ENCODE measurements around the gene EFHC2.

GRCh38 chrX:44106864-44107263 is 236.6 kb downstream of the EFHC2 start:
- TF ChIP-seq POLR2A (IDR thresholded peaks at IDR 0.05; ENCODE audit: low read depth, low read length), result no peak
- TF ChIP-seq TAF1 (IDR thresholded peaks at IDR 0.05; ENCODE audit: borderline replicate concordance, low read depth, low read length), result no peak
- TF ChIP-seq POLR2AphosphoS5 (IDR thresholded peaks at IDR 0.05; ENCODE audit: low read depth, low read length), result no peak
